OCI-LY7 (cell line): Measurements from ENCODE around the gene FRMPD4. TPM values are rescaled to one million over a fixed set of nuclear protein-coding genes. Genes with fewer than 3 reads are reported as not detected.

Experiments
- BruUV-seq: library from RNA; stranded (reverse); fragments of 400-500 nt; replicated peaks from 2 replicates; lab custom pipeline; 2021; lab: Mats Ljungman, UMichigan
- CTCF ChIA-PET: fragments of 300-600 bp; sonication (Branson Sonifier 250); formaldehyde crosslinking; loops from one replicate; lab custom pipeline; 2022; ENCODE audit warnings: antibody characterized with exemption; ENCODE audit not compliant: unreplicated experiment; lab: Charles Lee
- POLR2A ChIA-PET: fragments of 300-600 bp; sonication (Branson Sonifier 250); formaldehyde crosslinking; loops from one replicate; lab custom pipeline; 2022; ENCODE audit warnings: antibody characterized with exemption; lab: Charles Lee
- DNase-seq: peaks from one replicate; pipeline ENCODE4 v3.0.0-alpha.2; 2015; ENCODE audit warnings: low spot score
- H2AFZ ChIP-seq: fragments of 200-600 bp; sonication (generic), shearing (Covaris generic); 2 replicates; pipeline ENCODE4 v1.6.1; 2014; ENCODE audit warnings: mild to moderate bottlenecking, antibody characterized with exemption, low read length, moderate library complexity
- H3K27ac ChIP-seq: fragments of 200-600 bp; sonication (generic); 2 replicates; pipeline ENCODE4 v1.5.1; 2014; ENCODE audit warnings: mixed run types, low read depth, mild to moderate bottlenecking, moderate library complexity, low read length, inconsistent platforms; ENCODE audit not compliant: poor library complexity, severe bottlenecking
- H3K36me3 ChIP-seq: fragments of 200-600 bp; sonication (generic); 2 replicates; pipeline ENCODE4 v1.6.1; 2014; ENCODE audit warnings: mild to moderate bottlenecking, antibody characterized with exemption, low read length, moderate library complexity, mixed read lengths; ENCODE audit not compliant: insufficient read depth
- H3K4me1 ChIP-seq: fragments of 200-600 bp; sonication (generic); 2 replicates; pipeline ENCODE4 v1.5.1; 2014; ENCODE audit warnings: mild to moderate bottlenecking, low read length; ENCODE audit not compliant: insufficient read depth, poor library complexity, severe bottlenecking
- H3K4me2 ChIP-seq: fragments of 200-600 bp; sonication (generic); 2 replicates; pipeline ENCODE4 v1.6.1; 2014; ENCODE audit warnings: mild to moderate bottlenecking, low read length
- H3K4me3 ChIP-seq: fragments of 200-600 bp; sonication (generic); 2 replicates; pipeline ENCODE4 v1.5.1; 2014; ENCODE audit warnings: mild to moderate bottlenecking, low read depth, low read length; ENCODE audit not compliant: poor library complexity, severe bottlenecking
- H3K79me2 ChIP-seq: fragments of 200-600 bp; sonication (generic); 2 replicates; pipeline ENCODE4 v1.6.1; 2016; ENCODE audit warnings: low read depth, mild to moderate bottlenecking, low read length, moderate library complexity, mixed read lengths; ENCODE audit not compliant: insufficient read depth
- H3K9me2 ChIP-seq: fragments of 200-600 bp; sonication (generic); 2 replicates; pipeline ENCODE4 v1.6.1; 2016; ENCODE audit warnings: mild to moderate bottlenecking, low read length, mixed read lengths; ENCODE audit not compliant: insufficient read depth
- H3K9me3 ChIP-seq: fragments of 200-600 bp; sonication (generic); 2 replicates; pipeline ENCODE4 v1.6.1; 2014; ENCODE audit warnings: mild to moderate bottlenecking, mixed run types, low read length, mixed read lengths
- H4K20me1 ChIP-seq: fragments of 200-600 bp; sonication (generic); 2 replicates; pipeline ENCODE4 v1.6.1; 2014; ENCODE audit warnings: mild to moderate bottlenecking, antibody characterized with exemption, low read length, moderate library complexity, mixed read lengths; ENCODE audit not compliant: insufficient read depth
- CTCF ChIP-seq: fragments of 200-600 bp; sonication (generic); conservative IDR thresholded peaks from 2 replicates; pipeline ENCODE4 v1.5.1; 2014; ENCODE audit warnings: mild to moderate bottlenecking, antibody characterized with exemption, low read length, moderate library complexity, mixed read lengths
- EZH2phosphoT487 ChIP-seq: fragments of 200-600 bp; sonication (generic); IDR thresholded peaks from 2 replicates; pipeline ENCODE4 v1.6.1; 2018; ENCODE audit warnings: low read depth, borderline replicate concordance, mild to moderate bottlenecking, mixed run types, antibody characterized with exemption, low read length, moderate library complexity, mixed read lengths
- intact Hi-C: fragments of 100-400 bp; cut with micrococcal nuclease; formaldehyde crosslinking; loops from one replicate; pipeline ENCODE4 v1.10.0; 2022; ENCODE audit not compliant: unreplicated experiment
- total RNA-seq, 2 experiments: library from RNA; depleted of rRNA in 1 of 2; stranded (reverse); fragments of >200 nt in 1 of 2; shearing (Covaris generic) in 1 of 2; gene quantifications; 2 replicates each; pipeline ENCODE4 v1.2.3, GENCODE V29; 2014 to 2022

Gene FRMPD4
- total RNA-seq, 2 experiments from 2014 or later: not detected

DNA sequence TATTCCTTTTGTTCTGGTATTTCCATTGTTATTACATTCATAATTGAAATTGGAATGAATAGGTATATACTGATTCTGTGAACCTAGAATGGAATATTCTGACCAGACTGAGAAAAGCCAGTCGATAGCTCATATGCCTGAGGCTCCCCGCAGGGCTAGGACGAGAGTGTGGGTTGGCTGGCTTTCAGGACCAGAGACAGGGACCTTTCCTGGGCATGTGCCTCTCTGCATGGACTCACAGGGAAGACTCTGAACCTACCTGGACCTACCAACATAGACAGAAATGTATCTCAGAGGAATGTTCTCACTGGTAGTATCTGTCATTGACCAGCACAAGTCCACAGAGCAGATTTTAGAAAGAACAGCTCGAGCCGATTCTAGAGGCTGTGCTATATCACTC is 214.6 kb downstream of the FRMPD4 start:
- ChIA-PET CTCF (no interaction called here), POLR2A (interaction anchor here (0.6 kb wide), 1 partner anchor 1957 kb away, joined by 5 read pairs; no protein-coding TSS in a partner anchor)
- TF ChIP-seq EZH2phosphoT487 (no peak), CTCF (no peak)
- H4K20me1 ChIP-seq: no peaks in the 10 kb centered on the region
- H3K4me3 ChIP-seq: no peak overlapping the region
- no TSS peak for BruUV-seq
- no peaks in the 10 kb centered on the region for H3K79me2 ChIP-seq
- no peaks in the 10 kb centered on the region for H3K9me2 ChIP-seq
- H3K27ac ChIP-seq: no peak overlapping the region
- H3K9me3 ChIP-seq: no peaks in the 10 kb centered on the region
- no peak for DNase-seq
- no peaks in the 10 kb centered on the region for H3K36me3 ChIP-seq
- no peaks in the 10 kb centered on the region for H3K4me1 ChIP-seq
- H3K4me2 ChIP-seq: no peak overlapping the region
- no peak overlapping the region for H2AFZ ChIP-seq
- intact Hi-C loops: no loop called here

GRCh38 chrX:12360383-12360782 is 222.1 kb downstream of the FRMPD4 start:
- H3K4me2 ChIP-seq: no peak overlapping the region
- no peaks in the 10 kb centered on the region for H3K79me2 ChIP-seq
- no peaks in the 10 kb centered on the region for H3K36me3 ChIP-seq
- TF ChIP-seq CTCF (no peak), EZH2phosphoT487 (no peak)
- H3K9me2 ChIP-seq: no peaks in the 10 kb centered on the region
- H3K27ac ChIP-seq: no peak overlapping the region
- no peak overlapping the region for H2AFZ ChIP-seq
- intact Hi-C loops: no loop called here
- no peak for DNase-seq
- no TSS peak for BruUV-seq
- POLR2A ChIA-PET: interaction anchor here (0.7 kb wide), 1 partner anchor 436 kb away, joined by 5 read pairs; no protein-coding TSS in a partner anchor
- CTCF ChIA-PET: no interaction called here
- H3K4me1 ChIP-seq: no peaks in the 10 kb centered on the region
- no peaks in the 10 kb centered on the region for H4K20me1 ChIP-seq
- no peak overlapping the region for H3K4me3 ChIP-seq
- no peaks in the 10 kb centered on the region for H3K9me3 ChIP-seq

DNA sequence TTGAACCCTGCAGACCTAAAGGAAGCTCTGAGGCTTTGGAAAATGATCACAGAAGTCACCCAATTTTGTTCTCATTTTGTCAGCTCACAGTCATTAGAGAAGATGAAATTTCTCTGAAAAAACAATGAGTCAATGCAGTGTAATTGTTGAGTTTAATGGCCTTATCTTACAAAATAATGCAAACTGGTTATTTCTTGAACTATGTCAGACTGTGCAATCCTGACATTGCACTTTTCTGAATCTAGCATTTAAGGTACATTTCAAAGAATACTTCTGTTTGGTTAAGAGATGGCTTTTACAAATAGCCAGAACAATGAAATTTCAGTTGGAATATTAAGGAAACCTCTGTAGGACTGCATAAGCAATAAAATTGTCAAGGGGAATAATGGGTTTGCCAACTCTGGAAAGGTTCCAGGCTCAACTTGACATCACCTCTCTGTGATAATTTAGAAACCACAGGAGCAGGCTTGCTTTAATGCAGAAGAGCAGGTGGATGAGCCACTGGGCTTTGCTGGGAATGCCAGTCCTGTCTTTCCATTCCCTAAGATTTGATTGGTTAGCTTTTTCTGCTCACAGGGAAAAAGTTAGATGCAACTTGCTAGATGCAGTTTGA is 222.8 kb downstream of the FRMPD4 start:
- no peaks in the 10 kb centered on the region for H3K9me3 ChIP-seq
- H3K36me3 ChIP-seq: no peaks in the 10 kb centered on the region
- no peaks in the 10 kb centered on the region for H3K79me2 ChIP-seq
- TF ChIP-seq EZH2phosphoT487 (no peak), CTCF (no peak)
- H3K27ac ChIP-seq: no peak overlapping the region
- H4K20me1 ChIP-seq: no peaks in the 10 kb centered on the region
- ChIA-PET CTCF (no interaction called here), POLR2A (interaction anchor here (0.7 kb wide), 2 partner anchors 261 to 437 kb away, joined by 4 to 5 read pairs; no protein-coding TSS in a partner anchor)
- no peak overlapping the region for H3K4me2 ChIP-seq
- H3K9me2 ChIP-seq: no peaks in the 10 kb centered on the region
- intact Hi-C loops: no loop called here
- H3K4me3 ChIP-seq: no peak overlapping the region
- no TSS peak for BruUV-seq
- no peak overlapping the region for H2AFZ ChIP-seq
- no peaks in the 10 kb centered on the region for H3K4me1 ChIP-seq
- no peak for DNase-seq
